ENCODE measurements around the gene CRBN. TPM values are rescaled to one million over a fixed set of nuclear protein-coding genes. Genes with fewer than 3 reads are reported as not detected.

The CRBN gene
- total RNA-seq, 1 donor from 2014 or later: 44.4 TPM

- DNase-seq (ENCODE audit: extremely low read depth, low read depth, low spot score): no peak
These were observed 1.5 kb downstream of the CRBN start for GRCh38 chr3:3177861-3178497.

GRCh38 chr3:3172627-3173026 is 6.9 kb downstream of the CRBN start:
- DNase-seq (ENCODE audit: extremely low read depth, low read depth, low spot score): no peak

- peak; percentile 48 for DNase-seq (ENCODE audit: extremely low read depth, low read depth, low spot score)
These were observed 8.5 kb downstream of the CRBN start for GRCh38 chr3:3170998-3171397.

- no peak for DNase-seq (ENCODE audit: extremely low read depth, low read depth, low spot score)
These were observed 13.8 kb downstream of the CRBN start for GRCh38 chr3:3165650-3166049.

GRCh38 chr3:3165241-3165640 is 14.2 kb downstream of the CRBN start:
- no peak for DNase-seq (ENCODE audit: extremely low read depth, low read depth, low spot score)

DNA sequence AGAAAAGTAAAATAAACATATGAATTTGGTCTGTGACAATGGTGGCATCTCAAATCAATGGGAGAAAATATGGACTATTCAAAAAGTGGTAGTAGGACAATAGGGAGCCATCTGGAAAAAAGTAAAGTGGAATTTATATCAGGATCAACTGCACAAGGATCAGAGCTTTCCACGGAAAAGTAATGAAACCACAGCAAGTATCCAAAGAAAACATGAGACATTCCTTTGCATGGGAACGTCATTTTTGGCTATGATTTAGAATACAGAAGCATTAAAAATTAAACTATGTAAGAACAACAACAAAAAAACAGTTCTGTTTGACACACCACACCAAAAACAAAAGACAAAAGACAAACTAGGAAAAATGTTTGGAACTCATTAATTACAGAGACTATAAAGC is 18.7 kb downstream of the CRBN start:
- DNase-seq (ENCODE audit: extremely low read depth, low read depth, low spot score): no peak

DNA sequence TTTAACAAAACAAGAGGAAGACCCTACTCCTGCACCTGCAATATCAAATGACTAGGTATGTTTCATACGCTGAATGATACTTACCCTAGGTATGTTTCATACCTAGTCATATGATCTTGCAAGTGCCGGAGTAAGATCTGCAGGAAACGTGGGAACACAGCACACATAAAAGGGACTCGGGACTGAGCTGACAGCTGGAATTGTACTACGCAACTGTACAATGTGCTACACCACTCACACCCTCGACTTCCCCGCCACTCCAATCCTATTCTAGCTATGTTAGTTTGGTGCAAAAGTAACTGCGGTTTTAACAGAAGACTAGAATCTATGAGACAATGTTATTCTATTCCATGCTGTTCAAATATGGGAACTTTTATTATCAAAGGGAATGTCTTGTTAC is 22.0 kb downstream of the CRBN start:
- no peak for DNase-seq (ENCODE audit: extremely low read depth, low read depth, low spot score)

GRCh38 chr3:3154879-3155610 is 24.4 kb downstream of the CRBN start:
- no peak for DNase-seq (ENCODE audit: extremely low read depth, low read depth, low spot score)

- no peak for DNase-seq (ENCODE audit: extremely low read depth, low read depth, low spot score)
These were observed 28.0 kb downstream of the CRBN start for GRCh38 chr3:3151513-3151912.

DNA sequence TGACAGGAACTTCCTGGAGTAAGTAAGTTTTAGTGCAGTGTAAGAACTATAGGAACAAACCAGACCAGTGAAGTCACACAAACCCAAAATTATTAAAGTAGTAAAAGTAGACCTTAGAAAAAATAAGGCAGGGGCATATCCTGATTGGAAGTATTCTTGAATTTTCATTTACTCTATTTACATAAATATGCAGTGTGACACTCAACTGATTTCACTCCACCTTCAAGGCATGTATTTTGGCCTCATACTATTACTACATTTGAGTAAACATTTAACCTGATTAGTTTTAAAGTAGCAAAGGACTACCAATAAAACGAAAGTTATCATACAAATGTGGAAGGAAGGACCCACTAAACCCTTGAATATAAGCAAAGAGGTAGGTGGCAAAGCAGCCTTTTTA is 29.9 kb downstream of the CRBN start:
- DNase-seq (ENCODE audit: extremely low read depth, low read depth, low spot score): no peak

GRCh38 chr3:3145831-3146230 is 33.7 kb downstream of the CRBN start:
- DNase-seq (ENCODE audit: extremely low read depth, low read depth, low spot score): no peak

DNA sequence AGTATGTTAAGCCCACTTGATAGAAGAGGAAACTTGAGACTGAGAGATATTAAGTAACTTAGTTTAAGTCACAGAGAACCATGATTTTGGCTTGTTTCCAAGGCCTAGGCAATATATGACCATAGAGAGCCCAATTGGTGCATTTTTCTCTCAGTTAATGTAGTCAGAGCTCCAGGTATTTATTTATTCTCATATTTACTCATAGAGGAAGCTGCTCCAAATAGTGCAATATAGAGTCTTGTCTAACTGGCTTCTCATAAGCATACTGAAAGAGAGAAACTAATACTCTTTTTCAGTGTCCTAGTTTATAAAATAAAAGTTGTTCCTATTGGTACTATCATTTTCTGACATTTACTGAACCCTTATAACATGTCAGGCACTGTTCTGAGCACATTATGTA is 37.6 kb downstream of the CRBN start:
- no peak for DNase-seq (ENCODE audit: extremely low read depth, low read depth, low spot score)

DNA sequence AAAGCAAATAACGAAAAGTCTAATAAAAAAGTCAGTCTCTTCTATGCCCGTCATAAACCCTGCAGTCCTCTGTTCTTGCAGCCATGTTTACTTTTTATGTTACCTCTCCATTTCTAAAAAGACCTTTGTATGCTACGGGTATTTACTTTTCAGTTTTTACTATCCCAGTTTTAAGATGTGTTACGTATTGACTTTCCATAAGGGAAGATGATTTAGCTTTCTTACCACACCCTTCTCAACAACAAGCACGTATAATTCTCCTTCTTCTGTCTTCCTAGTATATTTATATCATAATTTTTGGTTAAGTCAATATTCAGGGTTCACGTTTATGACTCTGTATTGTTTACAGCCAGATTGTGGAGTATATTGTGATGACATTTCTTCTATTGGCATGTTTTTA is 42.0 kb downstream of the CRBN start:
- DNase-seq (ENCODE audit: extremely low read depth, low read depth, low spot score): no peak

DNA sequence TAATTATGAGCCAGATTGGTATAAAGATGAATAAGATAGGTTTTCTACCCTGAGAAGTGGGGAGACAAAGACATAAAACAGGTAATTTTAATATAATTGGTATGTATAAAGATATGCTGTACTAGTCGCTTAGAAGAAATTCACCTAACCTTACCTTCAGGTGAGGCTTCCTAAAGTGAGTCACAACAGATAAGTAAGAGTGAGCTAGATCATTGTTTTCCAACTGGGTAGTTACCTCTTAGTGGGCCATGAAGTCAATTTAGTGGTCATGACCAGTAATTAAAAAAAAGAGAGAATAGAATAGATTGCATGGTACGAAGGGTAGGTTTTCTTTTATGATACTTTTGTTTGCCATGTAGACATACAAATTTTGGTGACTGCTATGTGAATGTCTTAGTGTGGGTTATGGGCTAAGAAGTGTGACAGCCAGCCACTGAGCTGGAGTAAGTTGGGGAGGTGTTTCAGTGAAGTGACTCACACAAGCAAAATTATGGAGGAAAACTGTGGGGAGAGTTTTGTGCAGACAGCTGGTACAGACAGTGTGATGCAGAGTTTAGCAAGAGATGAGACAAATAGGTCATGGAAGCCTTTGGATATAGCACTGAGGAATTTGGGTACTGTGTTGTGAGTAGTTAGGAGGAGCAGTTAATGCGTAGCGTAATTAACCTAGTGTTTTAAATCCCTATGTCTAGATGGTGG is 44.6 kb downstream of the CRBN start:
- DNase-seq (ENCODE audit: extremely low read depth, low read depth, low spot score): no peak

DNA sequence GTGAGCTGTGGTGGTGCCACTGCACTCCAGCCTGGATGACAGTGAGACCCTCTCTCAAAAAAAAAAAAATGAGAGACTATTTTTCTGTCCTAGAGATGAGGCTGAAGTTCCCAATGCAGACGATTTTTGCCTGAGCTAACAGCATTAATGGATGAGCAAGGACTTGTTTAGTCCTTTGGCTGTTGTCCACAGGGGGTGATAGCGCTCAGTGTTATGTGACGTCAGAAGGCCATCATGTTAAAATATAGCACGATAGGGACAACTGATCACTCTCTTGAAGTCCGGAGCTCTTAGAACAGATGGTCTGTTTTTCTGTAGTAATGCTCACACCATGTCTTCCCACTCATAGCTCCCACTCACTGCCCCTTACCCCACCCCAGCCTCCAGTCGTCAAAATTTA is 46.0 kb downstream of the CRBN start:
- DNase-seq (ENCODE audit: extremely low read depth, low read depth, low spot score): no peak

- DNase-seq (ENCODE audit: extremely low read depth, low read depth, low spot score): no peak
These were observed 49.9 kb downstream of the CRBN start for GRCh38 chr3:3129579-3129978.

GRCh38 chr3:3127432-3128010 is 52.0 kb downstream of the CRBN start:
- no peak for DNase-seq (ENCODE audit: extremely low read depth, low read depth, low spot score)

GRCh38 chr3:3126477-3127431 is 52.7 kb downstream of the CRBN start, which contains the start of gene TRNT1:
TSS of gene TRNT1 (plus strand) at chr3:3126940. CDS start at chr3:3129041, 2,101 bp downstream.
- DNase-seq (ENCODE audit: extremely low read depth, low read depth, low spot score): peak; percentile 31

DNA sequence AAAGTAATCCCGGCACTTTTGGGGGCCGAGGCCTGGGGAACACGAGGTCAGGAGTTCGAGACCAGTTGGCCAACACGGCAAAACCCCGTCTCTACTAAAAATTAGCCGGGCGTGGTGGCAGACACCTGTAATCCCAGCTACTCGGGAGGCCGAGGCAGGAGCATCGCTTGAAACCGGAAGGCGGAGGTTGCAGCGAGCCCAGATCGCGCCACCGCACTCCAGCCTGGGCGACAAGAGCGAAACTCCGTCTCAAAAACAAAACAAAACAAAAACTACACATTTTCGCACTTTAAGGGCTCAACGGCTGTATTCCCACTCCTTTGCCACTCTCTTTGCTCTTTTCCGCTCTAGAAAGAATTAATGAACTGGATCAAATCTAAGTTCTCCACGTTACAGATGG is 53.5 kb downstream of the CRBN start:
- no peak for DNase-seq (ENCODE audit: extremely low read depth, low read depth, low spot score)

DNA sequence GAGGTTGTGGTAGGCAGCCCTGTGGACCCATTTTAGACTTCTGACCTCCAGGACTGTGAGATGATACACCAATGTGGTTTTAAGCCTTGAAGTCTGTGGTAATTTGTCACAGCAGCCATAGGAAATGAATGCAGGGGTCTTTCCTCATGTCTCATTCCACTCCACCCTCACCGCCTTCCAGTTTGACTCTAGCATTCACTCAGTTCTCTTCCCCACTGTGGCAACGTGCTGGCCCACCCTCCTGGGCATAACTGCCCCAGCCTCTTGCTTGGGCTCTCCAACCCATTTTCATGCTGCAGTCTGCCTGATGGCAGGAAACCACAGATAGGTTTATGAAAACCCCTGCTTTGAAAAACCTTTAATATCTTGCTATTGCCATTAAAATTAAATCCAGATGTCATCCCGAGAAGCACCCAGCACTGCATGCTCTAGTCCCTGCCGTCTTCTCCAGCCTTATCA is 60.1 kb downstream of the CRBN start:
- DNase-seq (ENCODE audit: extremely low read depth, low read depth, low spot score): no peak
